Measurements from ENCODE around the gene MTRR. TPM values are rescaled to one million over a fixed set of nuclear protein-coding genes. Genes with fewer than 3 reads are reported as not detected.

MTRR gene
- total RNA-seq, 2 experiments from 2014 or later, result 34.0 to 35.1 TPM

DNA sequence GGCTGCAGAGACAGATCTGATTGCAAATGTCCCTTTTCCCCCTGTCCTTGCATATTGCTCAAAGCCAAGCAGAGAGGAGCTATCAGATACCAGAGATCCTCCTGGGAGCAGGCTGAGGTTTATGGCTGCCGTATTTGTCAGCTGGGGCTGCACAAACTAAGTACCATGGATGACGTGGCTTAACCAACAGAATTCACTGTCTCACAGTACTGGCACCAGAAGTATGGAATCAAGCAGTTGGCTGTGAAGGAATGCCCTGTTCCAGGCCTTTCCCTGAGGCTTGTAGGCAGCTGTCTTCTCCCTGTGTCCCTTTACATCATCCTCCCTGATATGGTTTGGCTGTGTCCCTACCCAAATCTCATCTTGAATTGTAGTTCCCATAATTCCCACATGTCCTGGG is 20.7 kb upstream of the MTRR start:
- Mint-ChIP-seq H3K36me3 (ENCODE audit: low read depth) (peaks cover 1% of the 10 kb centered on the region), H3K4me3 (no peak overlapping the region), H3K27ac (no peak overlapping the region), H3K4me1 (ENCODE audit: low read depth) (peaks cover 16% of the 10 kb centered on the region), H3K9me3 (no peaks in the 10 kb centered on the region), H3K27me3 (ENCODE audit: low read depth) (peaks cover 29% of the 10 kb centered on the region)
- no peak for DNase-seq
- intact Hi-C loops (cut with micrococcal nuclease), result no loop called here
- CTCF ChIA-PET, result no interaction called here

DNA sequence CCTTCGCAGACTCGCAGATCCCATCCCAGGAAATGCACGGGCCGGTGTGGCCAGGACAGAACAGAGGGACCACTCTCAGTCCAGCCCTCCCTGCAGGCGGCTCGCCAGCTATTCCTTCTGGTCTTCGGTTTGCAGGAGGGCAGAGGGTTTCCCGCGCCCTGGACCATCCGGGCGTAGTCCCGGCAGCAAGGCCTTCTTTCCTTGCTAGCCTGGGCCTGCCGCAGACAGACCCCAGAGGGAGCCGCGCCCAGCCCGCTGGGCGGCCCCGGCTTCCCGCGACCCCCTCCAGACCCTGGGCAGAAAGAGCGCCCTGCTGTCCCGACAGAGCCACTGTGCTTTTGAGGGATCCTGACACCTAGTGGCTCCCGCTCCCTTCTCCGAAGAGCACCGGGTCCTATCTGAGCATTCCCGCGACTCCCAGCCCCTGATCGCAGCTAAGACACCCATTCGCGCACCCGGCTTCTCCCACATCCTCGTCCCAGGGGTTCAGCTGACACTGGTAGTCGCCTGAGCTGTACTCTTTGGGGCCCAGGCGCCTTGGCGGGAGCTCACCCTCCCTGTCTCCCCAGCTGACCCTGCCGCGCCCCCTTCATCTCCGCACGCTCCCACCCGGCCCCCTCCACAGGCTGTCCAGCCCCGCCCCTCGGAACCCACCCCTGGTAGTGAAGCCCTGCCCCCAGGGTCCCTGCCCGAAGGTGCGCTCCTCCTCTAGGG is 19.1 kb upstream of the MTRR start:
- CTCF ChIA-PET, result interaction anchor here (1.1 kb wide), 1 partner anchor 8 kb away, joined by 3 read pairs; no protein-coding TSS in a partner anchor

DNA sequence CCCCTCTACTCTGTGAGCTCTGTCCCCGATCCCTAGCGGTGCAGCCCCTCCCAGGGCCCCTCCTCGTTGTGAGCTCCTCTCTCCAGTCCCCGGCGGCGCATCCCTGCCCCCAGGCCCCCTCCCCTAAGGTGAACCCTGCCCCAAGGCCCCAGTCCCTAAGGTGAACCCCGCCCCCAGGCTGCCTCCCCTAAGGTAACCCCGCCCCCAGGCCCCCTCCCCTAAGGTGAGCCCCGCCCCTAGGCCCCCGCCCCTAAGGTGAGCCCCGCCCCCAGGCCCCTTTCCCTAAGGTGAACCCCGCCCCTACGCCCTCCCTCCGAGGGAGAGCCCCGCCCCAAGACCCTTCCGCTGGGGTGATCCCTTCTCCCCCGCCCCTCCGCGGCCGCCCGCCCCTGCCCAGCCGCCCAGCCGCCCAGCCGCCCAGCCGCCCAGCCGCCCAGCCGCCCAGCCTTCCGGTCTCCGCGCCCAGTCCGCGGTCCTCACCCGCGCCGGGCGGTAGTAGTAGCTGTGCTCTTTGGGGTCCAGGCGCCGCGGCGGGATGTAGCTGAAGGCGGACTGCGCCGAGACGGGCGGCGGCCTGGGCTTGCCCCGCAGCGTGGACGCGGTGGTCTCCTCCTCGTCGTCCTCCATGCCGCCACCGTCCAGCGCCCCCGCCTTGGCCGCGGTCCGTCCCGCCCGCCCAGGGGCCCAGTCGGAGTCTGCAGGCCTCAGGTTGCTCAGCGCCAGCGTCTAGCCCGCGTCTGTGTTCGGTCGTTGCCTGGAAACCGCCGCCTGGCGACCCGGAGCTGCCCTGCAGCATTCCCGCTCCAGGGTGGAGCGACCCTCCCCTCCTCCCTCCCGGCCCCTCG is 18.3 kb upstream of the MTRR start, which contains the start of gene CFAP90:
TSS of gene CFAP90 (minus strand) at position 739 of the 845 bp plus-strand sequence. CDS start at position 627, 112 bp downstream.
- H3K36me3 Mint-ChIP-seq (ENCODE audit: low read depth), result peaks cover 1% of the 10 kb centered on the region
- intact Hi-C loops (cut with micrococcal nuclease), result no loop called here
- H3K27ac Mint-ChIP-seq, result no peak within 1 kb of the TSS
- H3K4me1 Mint-ChIP-seq (ENCODE audit: low read depth), result peaks cover 16% of the 10 kb centered on the region
- H3K9me3 Mint-ChIP-seq, result no peaks in the 10 kb centered on the region
- peak; percentile 11 for DNase-seq
- CTCF ChIA-PET, result interaction anchor here (1.1 kb wide), 1 partner anchor 7 kb away, joined by 3 read pairs; no protein-coding TSS in a partner anchor
- H3K27me3 Mint-ChIP-seq (ENCODE audit: low read depth), result peaks cover 22% of the 10 kb centered on the region
- peak within 1 kb of the TSS; percentile 69 for H3K4me3 Mint-ChIP-seq

More for the DNA sequence above, 19.1 kb upstream of the MTRR start:
- Mint-ChIP-seq H3K27me3 (ENCODE audit: low read depth) (peaks cover 25% of the 10 kb centered on the region), H3K27ac (no peak overlapping the region), H3K4me1 (ENCODE audit: low read depth) (peaks cover 16% of the 10 kb centered on the region), H3K9me3 (no peaks in the 10 kb centered on the region), H3K4me3 (peak overlapping the region; percentile 69), H3K36me3 (ENCODE audit: low read depth) (peaks cover 1% of the 10 kb centered on the region)
- intact Hi-C loops (cut with micrococcal nuclease), result no loop called here
- no peak for DNase-seq

DNA sequence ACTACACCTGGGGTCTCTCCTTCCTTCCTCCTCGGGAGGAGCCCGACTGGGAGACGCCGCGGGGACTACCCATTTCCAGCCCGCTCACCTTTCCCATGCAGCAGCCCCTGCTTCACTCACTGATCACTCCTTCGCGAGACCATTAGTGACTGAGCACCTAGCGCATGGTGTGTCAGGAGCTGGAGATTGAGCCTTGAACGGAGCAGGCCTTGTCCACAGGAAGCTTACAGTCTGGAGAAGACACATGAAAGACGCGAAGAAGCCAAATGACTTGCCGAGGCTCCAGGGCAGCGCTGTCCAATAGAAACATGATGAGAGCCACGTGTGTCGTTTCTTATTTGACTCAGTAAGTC is 17.7 kb upstream of the MTRR start:
- Mint-ChIP-seq H3K4me3 (peak overlapping the region; percentile 55), H3K27ac (no peak overlapping the region), H3K9me3 (no peaks in the 10 kb centered on the region), H3K27me3 (ENCODE audit: low read depth) (peaks cover 22% of the 10 kb centered on the region), H3K4me1 (ENCODE audit: low read depth) (peaks cover 16% of the 10 kb centered on the region), H3K36me3 (ENCODE audit: low read depth) (peaks cover 1% of the 10 kb centered on the region)
- intact Hi-C loops (cut with micrococcal nuclease), result no loop called here
- no peak for DNase-seq
- CTCF ChIA-PET, result interaction anchor here (0.6 kb wide), 1 partner anchor 172 kb away, joined by 3 read pairs; no protein-coding TSS in a partner anchor

DNA sequence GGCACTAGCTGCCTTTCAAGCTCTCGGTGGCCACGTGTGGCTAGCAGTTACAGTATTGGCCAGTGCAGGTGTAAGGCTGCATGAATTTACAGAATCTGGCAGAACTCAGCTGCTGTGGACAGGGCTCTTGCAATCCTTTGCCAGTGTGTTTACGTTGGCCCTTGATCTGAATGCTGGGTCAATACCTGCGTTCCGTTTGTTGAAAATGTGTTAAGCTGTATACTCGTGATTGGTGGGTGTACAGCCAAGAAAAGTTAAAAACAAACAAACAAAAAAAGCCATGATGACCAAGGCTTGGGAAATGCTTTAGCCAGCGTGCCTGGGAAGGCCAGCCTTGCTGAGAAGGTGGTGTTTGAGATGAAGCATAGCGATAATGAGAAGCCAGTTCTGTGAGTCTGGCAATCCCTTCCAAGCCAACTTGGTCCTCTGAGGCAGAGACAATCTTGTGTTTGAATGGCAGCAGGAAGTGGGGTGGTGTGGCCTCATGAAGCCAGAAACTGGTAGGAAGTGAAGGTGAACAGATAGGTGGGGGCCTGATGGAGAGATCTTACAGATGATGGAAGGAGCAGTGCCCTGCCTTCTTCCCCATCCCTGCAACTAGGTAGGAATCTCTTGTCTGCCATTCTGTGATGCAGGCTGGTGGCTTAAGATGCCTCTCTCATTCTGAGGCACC is 17.2 kb upstream of the MTRR start:
- Mint-ChIP-seq H3K36me3 (ENCODE audit: low read depth) (peaks cover 1% of the 10 kb centered on the region), H3K4me3 (no peak overlapping the region), H3K4me1 (ENCODE audit: low read depth) (peaks cover 16% of the 10 kb centered on the region), H3K27ac (no peak overlapping the region), H3K9me3 (no peaks in the 10 kb centered on the region), H3K27me3 (ENCODE audit: low read depth) (peaks cover 22% of the 10 kb centered on the region)
- intact Hi-C loops (cut with micrococcal nuclease), result no loop called here
- CTCF ChIA-PET, result interaction anchor here (0.6 kb wide), 1 partner anchor 172 kb away, joined by 3 read pairs; no protein-coding TSS in a partner anchor
- DNase-seq, result peak; percentile 8

DNA sequence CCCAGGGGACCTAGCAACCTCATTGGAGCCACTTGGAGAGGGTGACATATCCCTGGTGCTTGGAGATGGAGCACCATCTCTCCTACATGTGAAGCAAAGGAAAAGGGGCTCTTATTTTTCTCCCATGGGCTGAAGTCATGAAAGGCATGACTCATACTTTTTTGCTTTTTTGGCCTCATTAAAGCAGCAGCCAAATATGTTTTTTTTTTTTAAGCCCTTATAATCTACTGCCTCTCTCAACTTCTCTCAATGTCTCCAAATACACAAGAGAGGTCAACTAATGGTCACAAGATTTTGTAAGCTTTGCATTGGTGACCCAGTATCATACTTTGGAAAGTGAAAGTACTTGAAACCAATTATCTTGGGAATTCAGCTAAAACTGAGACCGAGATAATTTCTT is 16.4 kb upstream of the MTRR start:
- Mint-ChIP-seq H3K4me3 (no peak overlapping the region), H3K27ac (no peak overlapping the region), H3K9me3 (no peaks in the 10 kb centered on the region), H3K36me3 (ENCODE audit: low read depth) (peaks cover 3% of the 10 kb centered on the region), H3K4me1 (ENCODE audit: low read depth) (peaks cover 18% of the 10 kb centered on the region), H3K27me3 (ENCODE audit: low read depth) (peaks cover 17% of the 10 kb centered on the region)
- DNase-seq, result no peak
- intact Hi-C loops (cut with micrococcal nuclease), result no loop called here
- CTCF ChIA-PET, result no interaction called here

DNA sequence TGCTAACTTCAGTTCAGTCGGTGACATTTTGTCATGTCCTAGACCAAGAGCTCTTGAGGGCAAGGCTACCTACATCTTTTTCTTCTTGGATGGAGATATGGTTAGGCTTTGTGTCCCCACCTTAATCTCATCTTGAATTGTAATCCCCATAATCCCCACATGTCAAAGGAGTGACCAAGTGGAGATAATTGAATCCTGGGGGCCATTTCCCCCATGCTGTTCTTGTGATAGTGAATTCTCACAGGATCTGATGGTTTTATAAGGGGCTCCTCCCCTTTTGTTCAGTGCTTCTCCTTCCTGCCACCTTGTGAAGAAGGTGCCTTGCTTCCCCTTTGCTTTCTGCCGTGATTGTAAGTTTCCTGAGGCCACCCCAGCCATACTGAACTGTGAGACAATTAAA is 16.0 kb upstream of the MTRR start:
- Mint-ChIP-seq H3K36me3 (ENCODE audit: low read depth) (peaks cover 4% of the 10 kb centered on the region), H3K4me1 (ENCODE audit: low read depth) (peaks cover 22% of the 10 kb centered on the region), H3K9me3 (no peaks in the 10 kb centered on the region), H3K4me3 (no peak overlapping the region), H3K27me3 (ENCODE audit: low read depth) (peaks cover 17% of the 10 kb centered on the region), H3K27ac (no peak overlapping the region)
- CTCF ChIA-PET, result no interaction called here
- intact Hi-C loops (cut with micrococcal nuclease), result no loop called here
- no peak for DNase-seq

DNA sequence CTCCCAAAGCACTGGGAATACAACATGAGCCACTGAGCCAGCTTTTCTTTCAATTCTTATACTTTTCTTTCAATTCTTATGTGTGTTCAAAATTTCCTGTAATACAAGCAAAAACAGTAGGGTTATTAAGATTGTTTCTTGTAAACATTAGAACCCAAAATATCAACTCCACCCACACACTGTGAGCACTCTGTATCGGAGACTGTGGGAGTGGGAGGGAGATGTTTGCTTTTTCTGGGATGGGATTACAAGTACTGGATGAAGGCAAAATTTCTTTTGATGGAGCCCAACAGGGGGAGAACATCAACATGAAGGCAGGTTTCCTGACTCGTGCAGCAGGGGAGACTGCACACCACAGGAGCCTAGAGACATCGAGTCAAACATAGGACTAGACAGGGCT is 13.3 kb upstream of the MTRR start:
- Mint-ChIP-seq H3K9me3 (no peaks in the 10 kb centered on the region), H3K27ac (no peak overlapping the region), H3K36me3 (ENCODE audit: low read depth) (peaks cover 13% of the 10 kb centered on the region), H3K4me1 (ENCODE audit: low read depth) (peaks cover 29% of the 10 kb centered on the region), H3K4me3 (no peak overlapping the region), H3K27me3 (ENCODE audit: low read depth) (no peaks in the 10 kb centered on the region)
- CTCF ChIA-PET, result interaction anchor here (1.3 to 3.1 kb wide), 2 partner anchors 9 to 32 kb away, joined by 4 to 12 read pairs; no protein-coding TSS in a partner anchor
- intact Hi-C loops (cut with micrococcal nuclease), result loop anchor here (2.0 to 5.0 kb wide), 3 partner anchors 101 to 1088 kb away; no protein-coding TSS in a partner anchor
- DNase-seq, result no peak

DNA sequence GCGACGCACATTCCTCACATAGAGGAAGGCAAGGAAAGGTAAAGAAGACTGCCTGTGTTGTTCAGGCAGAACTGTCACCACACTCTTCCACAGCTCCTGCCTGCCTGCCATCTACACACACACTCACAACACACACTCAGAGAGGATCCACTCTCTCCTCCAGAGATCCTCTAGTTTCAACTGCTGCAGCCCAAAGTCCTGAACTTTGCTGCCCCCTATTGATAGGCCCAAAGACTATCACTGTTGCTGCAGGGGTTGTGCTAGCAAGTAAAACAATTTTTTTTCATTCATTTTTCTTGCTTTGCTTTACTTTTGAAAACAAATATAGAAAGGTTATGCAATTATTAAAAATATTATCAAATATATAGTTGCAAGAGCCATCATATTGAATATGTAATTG is 12.1 kb upstream of the MTRR start:
- no peaks in the 10 kb centered on the region for H3K27me3 Mint-ChIP-seq (ENCODE audit: low read depth)
- CTCF ChIA-PET, result interaction anchor here (0.7 to 3.1 kb wide), 4 partner anchors 11 to 30 kb away, joined by 3 to 12 read pairs (median 4); no protein-coding TSS in a partner anchor
- peaks cover 22% of the 10 kb centered on the region for H3K36me3 Mint-ChIP-seq (ENCODE audit: low read depth)
- H3K4me3 Mint-ChIP-seq, result no peak overlapping the region
- intact Hi-C loops (cut with micrococcal nuclease), result loop anchor here (2.0 to 5.0 kb wide), 3 partner anchors 102 to 1090 kb away; no protein-coding TSS in a partner anchor
- H3K9me3 Mint-ChIP-seq, result no peaks in the 10 kb centered on the region
- peak; percentile 55 for DNase-seq
- no peak overlapping the region for H3K27ac Mint-ChIP-seq
- peaks cover 23% of the 10 kb centered on the region for H3K4me1 Mint-ChIP-seq (ENCODE audit: low read depth)

DNA sequence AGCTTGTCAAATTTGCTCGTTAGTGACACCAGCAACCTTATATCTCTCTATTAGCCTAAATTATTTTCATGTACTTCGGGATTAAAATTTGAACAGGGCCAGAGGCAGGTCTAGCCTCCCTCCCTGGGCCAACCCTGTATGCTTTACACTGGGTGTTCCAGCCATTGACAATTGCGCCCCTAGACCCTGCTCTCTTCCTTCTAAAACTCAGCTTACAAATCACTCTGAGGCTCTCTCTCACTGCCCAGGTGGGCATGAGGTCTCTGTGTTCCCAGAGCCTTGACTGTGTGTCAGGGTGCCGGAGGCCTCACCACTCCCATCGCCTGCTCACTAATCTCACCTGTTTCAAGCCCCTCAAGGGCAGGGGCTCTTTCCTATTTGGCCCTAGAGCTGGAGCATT is 11.6 kb upstream of the MTRR start:
- Mint-ChIP-seq H3K4me3 (no peak overlapping the region), H3K4me1 (ENCODE audit: low read depth) (peaks cover 19% of the 10 kb centered on the region), H3K27ac (no peak overlapping the region), H3K27me3 (ENCODE audit: low read depth) (no peaks in the 10 kb centered on the region), H3K9me3 (no peaks in the 10 kb centered on the region), H3K36me3 (ENCODE audit: low read depth) (peaks cover 23% of the 10 kb centered on the region)
- CTCF ChIA-PET, result interaction anchor here (1.3 to 3.1 kb wide), 4 partner anchors 12 to 30 kb away, joined by 4 to 12 read pairs (median 4); no protein-coding TSS in a partner anchor
- intact Hi-C loops (cut with micrococcal nuclease), result loop anchor here (2.0 to 5.0 kb wide), 3 partner anchors 103 to 1090 kb away; no protein-coding TSS in a partner anchor
- no peak for DNase-seq

DNA sequence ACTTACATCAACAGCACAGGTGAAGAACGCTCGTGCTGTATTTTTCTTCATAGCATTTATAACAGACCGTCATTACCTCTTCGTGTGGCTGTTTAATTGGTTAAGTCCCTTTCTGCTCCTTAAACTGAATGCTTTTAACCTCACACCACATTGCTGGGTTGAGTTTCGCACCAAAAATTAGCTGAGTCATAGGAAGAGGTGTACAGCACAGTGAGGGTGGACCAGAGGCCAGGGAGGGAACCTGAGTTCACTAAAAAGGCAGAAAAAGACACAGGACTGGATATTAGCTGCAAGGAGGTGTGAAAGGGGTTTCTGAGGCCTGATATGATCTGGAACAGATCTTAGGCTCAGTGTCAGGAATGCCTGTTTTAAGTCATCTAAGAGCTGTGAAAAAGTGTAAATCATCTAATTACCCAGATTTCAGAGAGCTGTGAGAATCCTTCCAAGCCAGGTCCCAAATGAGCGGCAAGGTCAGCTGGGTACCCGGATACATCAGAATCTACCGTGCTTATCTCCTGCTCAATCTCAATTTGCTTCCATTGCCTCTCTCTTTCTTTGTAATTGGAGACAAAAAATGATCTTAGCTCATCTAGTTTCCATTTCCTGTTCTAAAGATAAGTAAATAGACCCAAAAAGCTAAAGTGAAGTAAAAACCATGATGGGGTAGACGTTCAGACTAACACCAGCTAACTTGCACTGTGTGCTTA is 10.9 kb upstream of the MTRR start:
- peak overlapping the region; percentile 39 for H3K27ac Mint-ChIP-seq
- CTCF ChIA-PET, result interaction anchor here (0.7 to 3.1 kb wide), 7 partner anchors 8 to 74 kb away, joined by 3 to 12 read pairs (median 4); partner anchors contain the start of genes FASTKD3 and MTRR
- no peaks in the 10 kb centered on the region for H3K27me3 Mint-ChIP-seq (ENCODE audit: low read depth)
- H3K9me3 Mint-ChIP-seq, result no peaks in the 10 kb centered on the region
- H3K36me3 Mint-ChIP-seq (ENCODE audit: low read depth), result peaks cover 24% of the 10 kb centered on the region
- H3K4me1 Mint-ChIP-seq (ENCODE audit: low read depth), result peaks cover 16% of the 10 kb centered on the region
- intact Hi-C loops (cut with micrococcal nuclease), result loop anchor here (2.0 to 5.0 kb wide), 3 partner anchors 103 to 1091 kb away; no protein-coding TSS in a partner anchor
- no peak overlapping the region for H3K4me3 Mint-ChIP-seq
- no peak for DNase-seq
